MM.1S (cell line): ENCODE measurements around the gene PAQR5.

ENCODE experiments used
- DNase-seq: peaks from one replicate; pipeline ENCODE4 v3.0.0-alpha.2; 2015
- H2AFZ ChIP-seq: fragments of 300-600 bp; sonication (generic); 2 replicates; pipeline ENCODE4 v1.6.0; 2016; ENCODE audit warnings: antibody characterized with exemption, low read length
- H3F3A ChIP-seq: fragments of 300-600 bp; sonication (generic); 2 replicates; pipeline ENCODE4 v1.6.1; 2016; ENCODE audit warnings: mild to moderate bottlenecking, antibody characterized with exemption, low read length, moderate library complexity, mixed read lengths; ENCODE audit not compliant: insufficient read depth
- H3K27ac ChIP-seq: fragments of 300-600 bp; sonication (generic); 2 replicates; pipeline ENCODE4 v1.5.1; 2016; ENCODE audit warnings: mild to moderate bottlenecking, low read length
- H3K27me3 ChIP-seq: fragments of 300-600 bp; sonication (generic); replicated peaks from 2 replicates; pipeline ENCODE4 v1.6.0; 2016; ENCODE audit warnings: low read length; ENCODE audit not compliant: insufficient read depth
- H3K36me3 ChIP-seq: fragments of 300-600 bp; sonication (generic); replicated peaks from 2 replicates; pipeline ENCODE4 v1.6.1; 2016; ENCODE audit warnings: mild to moderate bottlenecking, low read length, mixed read lengths; ENCODE audit not compliant: insufficient read depth
- H3K4me1 ChIP-seq: fragments of 300-600 bp; sonication (generic); 2 replicates; pipeline ENCODE4 v1.6.1; 2016; ENCODE audit warnings: low read length, mixed read lengths
- H3K4me2 ChIP-seq: fragments of 300-600 bp; sonication (generic); 2 replicates; pipeline ENCODE4 v1.6.0; 2016; ENCODE audit warnings: low read depth, low read length
- H3K4me3 ChIP-seq: fragments of 300-600 bp; sonication (generic); 2 replicates; pipeline ENCODE4 v1.5.1; 2016; ENCODE audit warnings: low read length, mixed read lengths
- H3K79me2 ChIP-seq: fragments of 300-600 bp; sonication (generic); 2 replicates; pipeline ENCODE4 v1.6.1; 2016; ENCODE audit warnings: mixed run types, low read length, mixed read lengths
- H3K9ac ChIP-seq: fragments of 300-600 bp; sonication (generic); 2 replicates; pipeline ENCODE4 v1.6.1; 2016; ENCODE audit warnings: low read length, mixed read lengths
- H3K9me2 ChIP-seq: fragments of 300-600 bp; sonication (generic); replicated peaks from 2 replicates; pipeline ENCODE4 v1.6.1; 2016; ENCODE audit warnings: mild to moderate bottlenecking, low read length, mixed read lengths; ENCODE audit not compliant: insufficient read depth
- H3K9me3 ChIP-seq: fragments of 300-600 bp; sonication (generic); replicated peaks from 2 replicates; pipeline ENCODE4 v1.6.1; 2016; ENCODE audit warnings: mild to moderate bottlenecking, low read length, mixed read lengths; ENCODE audit not compliant: insufficient read depth
- H4K20me1 ChIP-seq: fragments of 300-600 bp; sonication (generic); 2 replicates; pipeline ENCODE4 v1.6.1; 2016; ENCODE audit warnings: mild to moderate bottlenecking, low read length, moderate library complexity, mixed read lengths; ENCODE audit not compliant: insufficient read depth
- CTCF ChIP-seq: fragments of 300-600 bp; sonication (generic); IDR thresholded peaks from 2 replicates; pipeline ENCODE4 v1.5.1; 2016; ENCODE audit warnings: antibody characterized with exemption, low read length, mixed read lengths
- EZH2 ChIP-seq: fragments of 300-600 bp; sonication (generic); optimal IDR thresholded peaks from 2 replicates; pipeline ENCODE3; 2017; ENCODE audit warnings: low read depth, mild to moderate bottlenecking, antibody characterized with exemption, low read length, mixed read lengths
- EZH2phosphoT487 ChIP-seq: fragments of 300-600 bp; sonication (generic); IDR thresholded peaks from 2 replicates; pipeline ENCODE4 v1.6.1; 2018; ENCODE audit warnings: antibody characterized with exemption, low read length

Gene PAQR5

GRCh38 chr15:69275074-69275670 lies 23.5 kb upstream of the PAQR5 start:
- Histone ChIP-seq H3K27ac (no peak overlapping the region), H4K20me1 (no peaks in the 10 kb centered on the region), H3K4me3 (no peak overlapping the region), H3K4me2 (no peak overlapping the region), H3K4me1 (peaks cover 11% of the 10 kb centered on the region), H3K79me2 (no peaks in the 10 kb centered on the region), H2AFZ (no peak overlapping the region), H3K9me3 (no peaks in the 10 kb centered on the region), H3K9ac (no peak overlapping the region), H3K27me3 (no peaks in the 10 kb centered on the region), H3K36me3 (no peaks in the 10 kb centered on the region), H3F3A (no peaks in the 10 kb centered on the region), H3K9me2 (no peaks in the 10 kb centered on the region)
- no peak for TF ChIP-seq EZH2
- no peak for DNase-seq

- no peak overlapping the region for H3K9ac ChIP-seq
- no peak overlapping the region for H3K4me2 ChIP-seq
- DNase-seq, result no peak
- H3K27ac ChIP-seq, result no peak overlapping the region
- H3K79me2 ChIP-seq, result no peaks in the 10 kb centered on the region
- H3K4me1 ChIP-seq, result peaks cover 11% of the 10 kb centered on the region
- H3F3A ChIP-seq, result no peaks in the 10 kb centered on the region
- H3K4me3 ChIP-seq, result no peak overlapping the region
- no peaks in the 10 kb centered on the region for H3K9me2 ChIP-seq
- TF ChIP-seq EZH2, result no peak
- no peak for TF ChIP-seq CTCF
- TF ChIP-seq EZH2phosphoT487, result no peak
- no peaks in the 10 kb centered on the region for H3K36me3 ChIP-seq
- H3K27me3 ChIP-seq, result no peaks in the 10 kb centered on the region
- no peaks in the 10 kb centered on the region for H4K20me1 ChIP-seq
- H2AFZ ChIP-seq, result no peak overlapping the region
- H3K9me3 ChIP-seq, result no peaks in the 10 kb centered on the region
These were observed 22.7 kb upstream of the PAQR5 start for GRCh38 chr15:69275933-69276560.

DNA sequence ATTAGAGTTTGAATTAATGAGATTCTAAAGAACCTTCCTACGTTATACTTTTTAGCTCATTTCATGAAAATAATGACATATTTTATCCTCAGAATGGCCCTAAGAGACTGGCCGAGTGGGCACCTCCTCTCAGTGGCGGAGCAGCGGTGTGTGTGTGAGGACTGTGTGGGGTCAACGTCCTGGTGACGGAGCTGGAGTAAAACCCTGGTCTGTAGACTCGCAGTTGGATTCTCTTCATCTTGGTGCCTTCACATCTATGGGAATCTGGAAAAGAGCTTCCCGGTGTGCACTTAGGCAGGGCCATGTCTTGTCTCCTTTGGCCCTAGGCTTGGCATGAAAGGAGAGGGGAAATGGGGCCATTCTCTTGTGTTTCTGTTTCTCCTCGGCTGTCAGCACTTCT lies 21.4 kb upstream of the PAQR5 start:
- no peaks in the 10 kb centered on the region for H3K79me2 ChIP-seq
- H3K4me2 ChIP-seq, result no peak overlapping the region
- no peaks in the 10 kb centered on the region for H4K20me1 ChIP-seq
- DNase-seq, result no peak
- H3K9ac ChIP-seq, result no peak overlapping the region
- TF ChIP-seq EZH2phosphoT487, result no peak
- no peak for TF ChIP-seq EZH2
- no peak for TF ChIP-seq CTCF
- H3K36me3 ChIP-seq, result no peaks in the 10 kb centered on the region
- H3K9me2 ChIP-seq, result no peaks in the 10 kb centered on the region
- H3F3A ChIP-seq, result no peaks in the 10 kb centered on the region
- 0 out of 2 replicates have a peak, but pooled peaks cover 3% of the 10 kb centered on the region for H3K4me1 ChIP-seq
- no peak overlapping the region for H3K4me3 ChIP-seq
- H3K27me3 ChIP-seq, result no peaks in the 10 kb centered on the region
- no peak overlapping the region for H2AFZ ChIP-seq
- H3K27ac ChIP-seq, result no peak overlapping the region
- no peaks in the 10 kb centered on the region for H3K9me3 ChIP-seq

- no peak overlapping the region for H3K27ac ChIP-seq
- no peak overlapping the region for H3K4me2 ChIP-seq
- no peak overlapping the region for H3K9ac ChIP-seq
- no peaks in the 10 kb centered on the region for H3F3A ChIP-seq
- H4K20me1 ChIP-seq, result no peaks in the 10 kb centered on the region
- H3K4me3 ChIP-seq, result no peak overlapping the region
- no peaks in the 10 kb centered on the region for H3K79me2 ChIP-seq
- no peaks in the 10 kb centered on the region for H3K9me3 ChIP-seq
- H3K9me2 ChIP-seq, result no peaks in the 10 kb centered on the region
- no peaks in the 10 kb centered on the region for H3K4me1 ChIP-seq
- no peak for DNase-seq
- H3K27me3 ChIP-seq, result no peaks in the 10 kb centered on the region
- TF ChIP-seq CTCF (no peak), EZH2phosphoT487 (no peak), EZH2 (no peak)
- no peak overlapping the region for H2AFZ ChIP-seq
- no peaks in the 10 kb centered on the region for H3K36me3 ChIP-seq
These were observed 19.1 kb upstream of the PAQR5 start for GRCh38 chr15:69279636-69280035.
